ENCODE results near the gene CDH4.
"Not testable (repeated sequence)": the region's sequence is repeated elsewhere in the genome, so short reads cannot be mapped to it uniquely, and the experiment has no call there.

The CDH4 gene

GRCh38 chr20:61937963-61938838 is 686.1 kb downstream of the CDH4 start:
- no peaks in the 10 kb centered on the region for H3K36me3 ChIP-seq (ENCODE audit: insufficient read depth, low read length)
- H3K4me3 ChIP-seq (ENCODE audit: low read depth in 1 of 2, low read length in 2 of 2), result no peak overlapping the region
- H3K27ac ChIP-seq (ENCODE audit: low read depth, low read length), result no peak overlapping the region
- no peaks in the 10 kb centered on the region for H3K9me3 ChIP-seq (ENCODE audit: low read length)
- peaks cover 0 to 3% of the 10 kb centered on the region in 2 donors for H3K27me3 ChIP-seq (ENCODE audit: control insufficient read depth in 1 of 2, insufficient read depth in 2 of 2, low read length in 2 of 2)
- H3K4me1 ChIP-seq (ENCODE audit: insufficient read depth, low read length), result no peaks in the 10 kb centered on the region
- H3K9ac ChIP-seq (ENCODE audit: low read length), result no peak overlapping the region

GRCh38 chr20:61938839-61939690 is 687.0 kb downstream of the CDH4 start:
- no peaks in the 10 kb centered on the region for H3K9me3 ChIP-seq (ENCODE audit: low read length)
- peaks cover 0 to 3% of the 10 kb centered on the region in 2 donors for H3K27me3 ChIP-seq (ENCODE audit: control insufficient read depth in 1 of 2, insufficient read depth in 2 of 2, low read length in 2 of 2)
- no peak overlapping the region for H3K27ac ChIP-seq (ENCODE audit: low read depth, low read length)
- no peaks in the 10 kb centered on the region for H3K36me3 ChIP-seq (ENCODE audit: insufficient read depth, low read length)
- H3K4me1 ChIP-seq (ENCODE audit: insufficient read depth, low read length), result no peaks in the 10 kb centered on the region
- no peak overlapping the region for H3K4me3 ChIP-seq (ENCODE audit: low read depth in 1 of 2, low read length in 2 of 2)
- H3K9ac ChIP-seq (ENCODE audit: low read length), result no peak overlapping the region

GRCh38 chr20:61939691-61940360 is 687.8 kb downstream of the CDH4 start:
- no peak overlapping the region for H3K9ac ChIP-seq (ENCODE audit: low read length)
- H3K4me1 ChIP-seq (ENCODE audit: insufficient read depth, low read length), result no peaks in the 10 kb centered on the region
- H3K27me3 ChIP-seq (ENCODE audit: control insufficient read depth in 1 of 2, insufficient read depth in 2 of 2, low read length in 2 of 2), result peaks cover 0 to 3% of the 10 kb centered on the region in 2 donors
- no peaks in the 10 kb centered on the region for H3K36me3 ChIP-seq (ENCODE audit: insufficient read depth, low read length)
- no peak overlapping the region for H3K27ac ChIP-seq (ENCODE audit: low read depth, low read length)
- H3K4me3 ChIP-seq (ENCODE audit: low read depth in 1 of 2, low read length in 2 of 2), result no peak overlapping the region
- H3K9me3 ChIP-seq (ENCODE audit: low read length), result no peaks in the 10 kb centered on the region

GRCh38 chr20:61940491-61940890 is 688.4 kb downstream of the CDH4 start:
- no peak overlapping the region for H3K9ac ChIP-seq (ENCODE audit: low read length)
- H3K4me3 ChIP-seq (ENCODE audit: low read depth in 1 of 2, low read length in 2 of 2), result no peak overlapping the region
- no peaks in the 10 kb centered on the region for H3K9me3 ChIP-seq (ENCODE audit: low read length)
- no peaks in the 10 kb centered on the region for H3K36me3 ChIP-seq (ENCODE audit: insufficient read depth, low read length)
- no peak overlapping the region for H3K27ac ChIP-seq (ENCODE audit: low read depth, low read length)
- H3K4me1 ChIP-seq (ENCODE audit: insufficient read depth, low read length), result no peaks in the 10 kb centered on the region
- H3K27me3 ChIP-seq (ENCODE audit: control insufficient read depth in 1 of 2, insufficient read depth in 2 of 2, low read length in 2 of 2), result peaks cover 0 to 3% of the 10 kb centered on the region in 2 donors

GRCh38 chr20:61940976-61941720 is 689.1 kb downstream of the CDH4 start:
- peaks cover 0 to 3% of the 10 kb centered on the region in 2 donors for H3K27me3 ChIP-seq (ENCODE audit: control insufficient read depth in 1 of 2, insufficient read depth in 2 of 2, low read length in 2 of 2)
- H3K9ac ChIP-seq (ENCODE audit: low read length), result no peak overlapping the region
- no peak overlapping the region for H3K27ac ChIP-seq (ENCODE audit: low read depth, low read length)
- no peaks in the 10 kb centered on the region for H3K9me3 ChIP-seq (ENCODE audit: low read length)
- no peaks in the 10 kb centered on the region for H3K36me3 ChIP-seq (ENCODE audit: insufficient read depth, low read length)
- no peaks in the 10 kb centered on the region for H3K4me1 ChIP-seq (ENCODE audit: insufficient read depth, low read length)
- H3K4me3 ChIP-seq (ENCODE audit: low read depth in 1 of 2, low read length in 2 of 2), result no peak overlapping the region

GRCh38 chr20:61941721-61942405 is 689.8 kb downstream of the CDH4 start:
- H3K9ac ChIP-seq (ENCODE audit: low read length), result no peak overlapping the region
- H3K36me3 ChIP-seq (ENCODE audit: insufficient read depth, low read length), result no peaks in the 10 kb centered on the region
- H3K27me3 ChIP-seq (ENCODE audit: control insufficient read depth in 1 of 2, insufficient read depth in 2 of 2, low read length in 2 of 2), result peaks cover 0 to 3% of the 10 kb centered on the region in 2 donors
- H3K4me1 ChIP-seq (ENCODE audit: insufficient read depth, low read length), result no peaks in the 10 kb centered on the region
- no peak overlapping the region for H3K27ac ChIP-seq (ENCODE audit: low read depth, low read length)
- H3K4me3 ChIP-seq (ENCODE audit: low read depth in 1 of 2, low read length in 2 of 2), result no peak overlapping the region
- H3K9me3 ChIP-seq (ENCODE audit: low read length), result no peaks in the 10 kb centered on the region

- Histone ChIP-seq H3K9ac (ENCODE audit: low read length) (no peak overlapping the region), H3K4me3 (ENCODE audit: low read depth in 1 of 2, low read length in 2 of 2) (no peak overlapping the region)
Measured at GRCh38 chr20:61942526-61942925, 690.5 kb downstream of the CDH4 start.

GRCh38 chr20:61944967-61945366 is 692.9 kb downstream of the CDH4 start:
- H3K27ac ChIP-seq (ENCODE audit: low read depth, low read length); H3K36me3 ChIP-seq (ENCODE audit: insufficient read depth, low read length); H3K4me3 ChIP-seq (ENCODE audit: low read depth in 1 of 2, low read length in 2 of 2); H3K9me3 ChIP-seq (ENCODE audit: low read length); H3K9ac ChIP-seq (ENCODE audit: low read length); H3K27me3 ChIP-seq (ENCODE audit: control insufficient read depth in 1 of 2, insufficient read depth in 2 of 2, low read length in 2 of 2); H3K4me1 ChIP-seq (ENCODE audit: insufficient read depth, low read length): not testable (repeated sequence)

More at GRCh38 chr20:61942526-61942925, 690.5 kb downstream of the CDH4 start:
- no peaks in the 10 kb centered on the region for H3K4me1 ChIP-seq (ENCODE audit: insufficient read depth, low read length)
- no peaks in the 10 kb centered on the region for H3K9me3 ChIP-seq (ENCODE audit: low read length)
- no peaks in the 10 kb centered on the region for H3K36me3 ChIP-seq (ENCODE audit: insufficient read depth, low read length)
- no peak overlapping the region for H3K27ac ChIP-seq (ENCODE audit: low read depth, low read length)
- peaks cover 0 to 3% of the 10 kb centered on the region in 2 donors for H3K27me3 ChIP-seq (ENCODE audit: control insufficient read depth in 1 of 2, insufficient read depth in 2 of 2, low read length in 2 of 2)

- H3K36me3 ChIP-seq (ENCODE audit: insufficient read depth, low read length); H3K27me3 ChIP-seq (ENCODE audit: control insufficient read depth in 1 of 2, insufficient read depth in 2 of 2, low read length in 2 of 2); H3K27ac ChIP-seq (ENCODE audit: low read depth, low read length); H3K4me3 ChIP-seq (ENCODE audit: low read depth in 1 of 2, low read length in 2 of 2); H3K9me3 ChIP-seq (ENCODE audit: low read length); H3K4me1 ChIP-seq (ENCODE audit: insufficient read depth, low read length); H3K9ac ChIP-seq (ENCODE audit: low read length): not testable (repeated sequence)
Measured at GRCh38 chr20:61945495-61945894, 693.4 kb downstream of the CDH4 start.

GRCh38 chr20:61948056-61948455 is 696.0 kb downstream of the CDH4 start:
- H3K27me3 ChIP-seq (ENCODE audit: control insufficient read depth in 1 of 2, insufficient read depth in 2 of 2, low read length in 2 of 2); H3K4me3 ChIP-seq (ENCODE audit: low read depth in 1 of 2, low read length in 2 of 2); H3K27ac ChIP-seq (ENCODE audit: low read depth, low read length); H3K4me1 ChIP-seq (ENCODE audit: insufficient read depth, low read length); H3K36me3 ChIP-seq (ENCODE audit: insufficient read depth, low read length); H3K9ac ChIP-seq (ENCODE audit: low read length); H3K9me3 ChIP-seq (ENCODE audit: low read length): not testable (repeated sequence)
